CD4-positive, alpha-beta T cell treated with Interleukin-2 at 100 ng/mL for 4 hours (primary cell): ENCODE data around the gene SBDS.
A peak's percentile ranks its signal among the peaks of the same experiment; 100 is the strongest.
"Not testable (repeated sequence)": the region's sequence is repeated elsewhere in the genome, so short reads cannot be mapped to it uniquely, and the experiment has no call there.

Experiments used
- DNase-seq: peaks from one replicate; pipeline ENCODE4 v3.0.0-alpha.2; 2020; ENCODE audit warnings: low spot score

Gene SBDS

GRCh38 chr7:66994691-66995049, 716 bp downstream of the SBDS start:
- peak; percentile 79 for DNase-seq

DNA sequence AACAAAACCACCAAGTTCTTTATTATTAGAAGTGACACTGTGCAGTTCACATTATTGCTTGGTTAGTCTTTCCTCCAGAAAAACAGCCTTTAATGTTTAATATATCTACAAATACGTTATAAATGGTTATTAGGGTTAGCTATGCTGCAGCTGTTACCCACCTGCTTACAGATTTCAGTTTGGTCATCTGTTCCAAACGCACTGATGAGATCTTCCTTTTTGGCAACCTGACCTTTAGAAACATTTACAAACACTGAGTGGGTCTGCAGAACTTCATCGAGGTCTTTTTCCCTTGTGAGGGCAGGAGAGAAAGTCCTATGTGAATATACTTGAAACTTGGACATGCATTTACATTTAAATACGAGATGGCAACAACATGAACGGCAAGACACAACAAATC, 1.3 kb downstream of the SBDS start:
- DNase-seq: not testable (repeated sequence)

DNA sequence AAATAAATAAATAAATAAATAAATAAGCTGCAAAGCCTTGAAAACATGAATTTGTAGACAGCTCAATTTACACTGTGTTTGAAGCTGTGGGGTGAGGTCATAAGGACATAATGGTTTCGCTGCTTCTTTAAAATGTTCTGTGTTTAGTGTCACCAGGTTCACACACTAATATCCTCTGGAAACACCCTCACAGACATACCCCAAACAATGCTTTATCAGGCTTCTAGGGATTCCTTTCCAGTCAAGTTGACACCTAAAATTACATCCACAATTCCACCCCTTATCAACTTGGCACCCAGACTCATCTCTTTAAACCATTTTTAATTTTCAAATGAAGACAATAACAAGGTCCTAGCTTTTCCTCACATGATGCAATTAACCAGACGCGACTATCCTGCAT, 5.8 kb downstream of the SBDS start:
- not testable (repeated sequence) for DNase-seq

DNA sequence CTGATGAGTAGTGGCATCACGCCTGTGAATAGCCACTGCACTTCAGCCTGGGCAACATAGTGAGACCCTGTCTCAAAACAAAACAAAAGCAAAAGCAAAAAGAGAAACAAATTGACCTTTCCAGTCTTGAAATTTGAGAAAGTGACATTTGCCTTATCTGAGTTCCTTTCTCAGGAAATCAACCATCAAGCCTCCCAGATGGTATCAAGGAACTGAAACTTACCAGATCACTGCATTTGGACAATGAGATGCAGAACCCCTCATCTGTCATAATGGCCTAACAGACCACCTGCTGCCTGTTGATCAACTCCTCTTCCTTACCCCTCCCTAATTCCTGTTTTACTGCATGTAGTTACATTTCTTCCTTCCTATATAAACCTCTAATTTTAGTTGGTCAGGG, 15.1 kb downstream of the SBDS start:
- DNase-seq: not testable (repeated sequence)

DNA sequence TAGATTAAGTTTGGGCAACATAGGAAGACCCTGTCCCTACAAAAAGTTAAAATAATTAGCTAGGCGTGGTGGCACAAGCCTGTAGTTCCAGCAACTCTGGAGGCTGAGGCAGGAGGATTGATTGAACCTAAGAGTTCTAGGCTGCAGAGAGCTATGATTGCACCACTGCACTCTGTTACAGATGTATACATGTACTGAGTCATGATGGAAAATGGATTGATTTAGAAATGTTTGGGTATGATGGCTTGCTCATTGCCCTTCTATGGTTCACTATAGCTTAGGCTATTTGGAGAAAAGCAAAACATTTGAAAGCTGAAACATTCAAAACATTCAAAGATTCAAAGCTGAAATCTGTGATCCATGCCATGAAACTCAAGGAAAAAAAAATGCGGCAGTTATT, 16.4 kb downstream of the SBDS start:
- not testable (repeated sequence) for DNase-seq

- not testable (repeated sequence) for DNase-seq
Observed at GRCh38 chr7:66978312-66978711, 17.1 kb downstream of the SBDS start.

DNA sequence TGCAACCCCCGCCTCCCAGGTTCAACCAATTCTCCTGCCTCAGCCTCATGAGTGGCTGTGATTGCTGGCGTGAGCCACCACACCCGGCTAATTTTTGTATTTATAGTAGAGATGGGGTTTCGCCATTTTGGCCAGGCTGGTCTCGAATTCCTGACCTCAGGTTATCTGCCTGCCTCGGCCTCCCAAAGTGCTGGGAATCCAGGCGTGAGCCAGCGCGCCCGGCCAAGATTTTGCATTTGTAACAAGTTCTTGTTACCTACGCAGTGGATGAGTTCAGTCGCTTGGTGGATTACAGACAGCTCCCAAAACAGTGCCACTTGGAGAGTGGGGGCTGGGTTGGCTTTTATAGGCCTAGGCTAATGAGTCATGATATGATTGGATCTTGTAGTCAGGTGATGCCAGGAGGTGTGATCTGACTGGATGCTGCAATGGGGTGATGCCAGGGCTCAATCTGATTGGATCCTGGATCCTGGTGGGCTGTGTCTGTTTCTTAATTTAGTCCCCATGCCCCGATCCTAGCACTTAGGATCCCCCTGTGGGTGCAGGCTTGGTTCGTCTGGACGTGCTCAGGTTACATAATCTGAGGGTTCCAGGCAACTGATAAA, 20.3 kb downstream of the SBDS start:
- no peak for DNase-seq

- DNase-seq: no peak
Observed at GRCh38 chr7:66970310-66970709, 25.1 kb downstream of the SBDS start.

DNA sequence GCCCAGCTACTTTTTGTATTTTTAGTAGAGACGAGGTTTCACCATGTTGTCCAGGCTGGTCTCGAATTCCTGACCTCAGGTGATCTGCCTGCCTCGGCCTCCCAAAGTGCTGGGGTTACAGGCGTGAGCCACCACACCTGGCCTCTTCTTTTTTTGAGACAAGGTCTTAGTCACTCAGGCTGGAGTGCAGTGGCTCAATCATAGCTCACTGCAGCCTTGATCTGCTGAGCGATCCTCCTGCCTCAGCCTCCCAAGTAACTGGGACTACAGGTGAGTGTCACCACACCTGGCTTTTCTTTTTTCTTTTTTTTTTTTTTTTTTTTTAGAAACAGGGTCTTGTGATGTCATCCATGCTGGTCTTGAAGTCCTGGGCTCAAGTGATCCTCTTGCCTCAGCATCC, 26.4 kb downstream of the SBDS start:
- DNase-seq: not testable (repeated sequence)

GRCh38 chr7:66967029-66967428, 28.4 kb downstream of the SBDS start:
- DNase-seq: no peak

DNA sequence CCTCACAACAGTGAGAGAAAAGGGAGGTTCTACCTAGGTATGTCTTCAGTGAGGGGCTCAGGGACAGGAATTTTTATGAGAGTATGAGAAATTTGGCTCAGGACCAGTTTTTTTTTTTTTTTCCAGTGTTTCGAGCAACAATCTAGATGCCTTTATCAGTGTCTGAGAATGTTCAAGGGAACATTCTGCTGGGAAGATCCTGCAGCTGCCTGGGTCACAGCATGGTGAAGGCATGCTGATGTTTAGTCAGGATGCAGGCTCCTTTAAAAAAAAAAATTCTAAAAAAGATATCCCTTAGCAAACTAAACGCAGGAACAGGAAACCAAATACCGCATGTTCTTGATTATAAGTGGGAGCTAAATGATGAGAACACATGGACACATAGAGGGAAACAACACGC, 31.0 kb downstream of the SBDS start:
- no peak for DNase-seq

- DNase-seq: no peak
Observed at GRCh38 chr7:66961096-66961495, 34.3 kb downstream of the SBDS start.

DNA sequence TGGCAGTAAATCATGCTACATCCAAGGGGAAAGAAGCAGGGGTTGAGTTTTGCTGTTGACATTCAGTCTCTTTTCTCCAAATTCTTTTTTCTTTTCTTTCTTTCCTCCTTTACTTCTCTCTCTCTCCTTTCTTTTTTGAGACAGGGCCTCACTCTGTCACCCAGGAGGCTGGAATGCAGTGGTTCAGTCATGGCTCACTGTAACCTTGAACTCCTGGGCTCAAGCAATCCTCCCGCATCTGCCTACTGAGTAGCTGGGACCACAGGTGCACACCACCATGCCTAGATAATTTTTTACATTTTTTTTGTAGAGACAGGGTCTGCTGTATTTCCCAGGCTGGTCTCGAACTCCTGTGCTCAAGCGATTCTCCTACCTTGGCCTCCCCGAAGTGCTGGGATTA, 35.2 kb downstream of the SBDS start:
- DNase-seq: no peak

DNA sequence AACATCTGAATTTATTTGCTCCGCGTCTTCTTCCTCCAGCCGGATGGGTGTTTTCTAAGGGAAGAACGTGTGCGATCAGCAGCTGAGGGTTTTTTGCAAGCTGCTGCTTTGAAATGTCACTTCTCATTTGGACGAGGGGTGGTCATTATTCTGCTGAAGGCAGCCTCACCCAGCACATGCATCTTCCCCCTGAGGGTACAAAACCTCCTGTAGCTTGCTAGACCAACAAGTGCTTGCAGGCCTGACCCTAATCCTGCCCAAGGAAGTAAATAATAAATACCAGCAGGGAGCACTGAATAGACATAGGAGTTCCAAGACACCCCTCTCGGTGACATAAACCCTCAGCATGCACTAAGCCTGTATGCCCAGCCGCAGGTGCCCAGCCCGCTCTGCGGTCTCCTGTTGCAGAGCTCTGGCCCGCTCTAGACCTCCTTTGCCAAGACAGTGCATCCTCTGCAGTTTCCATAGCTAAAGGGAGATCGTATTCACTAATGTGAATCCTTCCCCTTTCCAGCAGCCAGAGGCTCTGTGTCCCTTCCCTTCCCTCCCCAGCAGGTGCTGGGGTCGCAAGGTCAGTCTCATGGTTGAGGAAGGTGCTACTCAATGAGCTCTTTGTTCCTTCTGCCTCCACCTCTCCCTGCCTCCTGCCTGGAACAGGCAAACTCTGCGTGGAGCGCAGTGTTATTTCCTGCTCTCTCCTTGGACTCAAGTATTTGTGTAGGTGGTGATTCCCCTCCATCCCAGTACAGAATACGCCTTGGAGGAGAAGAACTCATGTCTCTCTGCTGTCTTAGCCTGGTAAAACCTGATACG, 36.6 kb downstream of the SBDS start:
- no peak for DNase-seq

GRCh38 chr7:66957595-66958290, 37.6 kb downstream of the SBDS start:
- no peak for DNase-seq

DNA sequence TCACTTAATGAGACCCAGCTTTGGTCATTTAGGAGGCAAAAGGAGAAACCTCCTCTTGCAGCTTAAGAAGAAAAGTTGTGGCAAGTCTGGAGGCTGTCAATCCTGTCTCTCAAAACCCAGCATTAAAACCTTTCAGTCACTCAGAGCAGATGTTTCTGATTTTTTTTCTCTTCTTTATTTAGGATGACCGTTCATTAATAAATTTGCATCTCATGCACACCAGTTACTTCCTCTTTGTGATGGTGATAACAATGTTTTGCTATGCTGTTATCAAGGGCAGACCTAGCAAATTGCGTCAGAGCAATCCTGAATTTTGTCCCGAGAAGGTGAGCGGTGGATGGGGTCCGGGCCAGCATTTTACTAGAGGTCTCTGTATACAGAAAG, 42.4 kb downstream of the SBDS start:
- no peak for DNase-seq

- no peak for DNase-seq
Observed at GRCh38 chr7:66952343-66953043, 42.9 kb downstream of the SBDS start.

GRCh38 chr7:66950763-66951162, 44.6 kb downstream of the SBDS start:
- DNase-seq: no peak

DNA sequence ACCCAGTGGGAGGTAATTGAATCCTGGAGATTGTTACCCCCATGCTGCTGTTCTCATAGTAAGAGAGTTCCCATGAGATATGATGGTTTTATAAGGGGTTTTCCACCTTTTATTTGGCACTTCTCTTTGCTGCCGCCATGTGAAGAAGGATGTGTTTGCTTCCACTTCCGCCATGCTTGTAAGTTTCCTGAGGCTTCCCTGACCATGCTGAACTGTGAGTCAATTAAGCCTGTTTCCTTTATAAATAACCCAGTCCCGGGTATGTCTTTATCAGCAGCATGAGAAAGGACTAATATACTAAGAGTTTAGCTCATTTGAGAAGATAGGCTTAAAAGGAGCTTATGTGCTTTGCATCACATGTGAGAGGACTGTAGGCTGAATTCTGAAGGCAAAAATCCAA, 45.1 kb downstream of the SBDS start:
- no peak for DNase-seq

DNA sequence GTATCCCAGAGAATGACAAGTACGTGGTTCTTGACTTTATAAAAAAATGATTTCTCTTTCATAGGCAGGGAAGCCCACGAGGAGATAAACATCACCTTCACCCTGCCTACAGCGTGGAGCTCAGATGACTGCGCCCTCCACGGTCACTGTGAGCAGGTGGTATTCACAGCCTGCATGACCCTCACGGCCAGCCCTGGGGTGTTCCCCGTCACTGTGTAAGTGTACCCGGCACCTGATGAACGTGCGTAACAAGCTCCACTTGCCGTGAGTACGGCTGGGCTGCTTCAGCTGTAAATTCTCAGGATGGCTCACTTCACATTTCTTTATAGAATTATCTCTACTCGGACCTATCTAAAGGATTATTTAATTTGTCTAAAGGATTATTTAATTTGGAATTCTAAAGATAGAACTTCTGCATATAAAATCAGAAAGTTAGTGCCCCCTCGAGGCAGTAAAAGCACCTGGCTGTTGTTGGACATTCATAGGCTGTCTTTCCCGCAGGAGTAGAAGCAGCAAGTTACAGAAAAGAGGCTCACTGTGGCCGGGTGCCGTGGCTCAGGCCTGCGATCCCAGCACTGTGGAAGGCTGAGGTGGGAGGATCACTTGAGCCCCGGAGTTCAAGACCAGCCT, 46.8 kb downstream of the SBDS start:
- no peak for DNase-seq

DNA sequence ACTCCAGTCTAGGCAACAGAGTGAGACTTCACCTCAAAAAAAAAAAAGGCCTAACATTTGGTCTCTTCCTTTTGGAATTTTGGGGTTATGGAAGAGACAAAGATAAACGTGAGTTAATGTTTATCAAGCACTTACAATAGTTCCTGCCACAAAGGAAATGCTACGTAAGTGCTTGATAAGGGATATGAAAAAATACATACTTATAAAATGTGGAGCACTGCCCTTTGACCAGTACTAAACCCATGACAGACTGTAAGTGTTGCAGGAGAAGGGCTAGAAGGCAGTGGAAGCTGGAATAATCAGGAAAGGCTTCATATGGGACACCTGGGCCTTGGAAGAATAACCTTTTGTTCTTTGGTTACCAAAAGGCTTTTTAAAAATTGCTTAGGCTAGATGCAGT, 48.8 kb downstream of the SBDS start:
- DNase-seq: no peak

DNA sequence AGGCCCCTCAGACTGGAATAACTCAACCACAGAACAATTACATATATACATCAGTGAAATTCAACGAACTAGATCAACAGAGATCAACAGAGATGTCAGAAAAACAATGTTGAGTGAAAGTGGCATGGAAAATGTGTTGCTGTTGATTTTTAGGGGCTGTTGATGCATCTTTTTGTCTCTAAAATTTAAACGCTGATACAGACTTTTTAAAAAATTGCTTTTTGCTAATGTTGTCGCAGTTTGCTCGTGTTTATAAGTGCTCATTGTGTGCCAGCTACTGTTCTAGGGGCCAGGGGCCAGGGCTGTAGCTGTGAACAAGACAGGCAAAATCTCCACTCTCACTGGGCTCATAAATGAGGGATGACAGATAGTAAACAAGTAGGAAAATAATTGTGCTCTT, 56.1 kb downstream of the SBDS start:
- no peak for DNase-seq
